GM12875 (cell line): ENCODE measurements around the gene STMN3.

Experiments
- H3K4me3 ChIP-seq: one replicate; pipeline ENCODE4 v1.5.1; 2011; ENCODE audit warnings: low read depth, low read length, control low read depth
- CTCF ChIP-seq: IDR thresholded peaks from 2 replicates; pipeline ENCODE4 v1.5.1; 2011; ENCODE audit warnings: low read depth, mild to moderate bottlenecking, control low read depth, inconsistent platforms, low read length, moderate library complexity, borderline replicate concordance; ENCODE audit not compliant: insufficient read depth

Gene STMN3

GRCh38 chr20:63694584-63695423 is 41.6 kb upstream of the STMN3 start:
- TF ChIP-seq CTCF: no peak
- no peak overlapping the region for H3K4me3 ChIP-seq

GRCh38 chr20:63693733-63694583 is 40.7 kb upstream of the STMN3 start:
- TF ChIP-seq CTCF: no peak
- no peak overlapping the region for H3K4me3 ChIP-seq

- no peak for TF ChIP-seq CTCF
- no peak overlapping the region for H3K4me3 ChIP-seq
Measured at GRCh38 chr20:63693083-63693732, 40.0 kb upstream of the STMN3 start.

- H3K4me3 ChIP-seq: no peak overlapping the region
- no peak for TF ChIP-seq CTCF
Measured at GRCh38 chr20:63692436-63693082, 39.3 kb upstream of the STMN3 start.

- H3K4me3 ChIP-seq: no peak overlapping the region
- no peak for TF ChIP-seq CTCF
Measured at GRCh38 chr20:63691711-63692435, 38.6 kb upstream of the STMN3 start.
